HG03139 (cell line): ENCODE results near the gene CDH4.

ENCODE experiments used
- ATAC-seq: cut with Tn5 transposase; IDR thresholded peaks from one replicate; pipeline ENCODE4 v1.9.1; 2021; ENCODE audit not compliant: unreplicated experiment

Gene CDH4

GRCh38 chr20:61790116-61790827 is 538.2 kb downstream of the CDH4 start:
- no peak for ATAC-seq

- ATAC-seq, result no peak
Measured at GRCh38 chr20:61791995-61792394, 539.9 kb downstream of the CDH4 start.

- no peak for ATAC-seq
Measured at GRCh38 chr20:61795669-61796630, 543.9 kb downstream of the CDH4 start.

GRCh38 chr20:61796738-61797137 is 544.7 kb downstream of the CDH4 start:
- ATAC-seq, result no peak

- ATAC-seq, result no peak
Measured at GRCh38 chr20:61797200-61797599, 545.1 kb downstream of the CDH4 start.

- no peak for ATAC-seq
Measured at GRCh38 chr20:61797971-61798411, 545.9 kb downstream of the CDH4 start.

GRCh38 chr20:61798632-61799031 is 546.6 kb downstream of the CDH4 start:
- ATAC-seq, result no peak

- no peak for ATAC-seq
Measured at GRCh38 chr20:61799394-61799923, 547.4 kb downstream of the CDH4 start.

GRCh38 chr20:61799928-61800327 is 547.9 kb downstream of the CDH4 start:
- no peak for ATAC-seq

GRCh38 chr20:61800359-61801064 is 548.5 kb downstream of the CDH4 start:
- no peak for ATAC-seq

- ATAC-seq, result no peak
Measured at GRCh38 chr20:61801065-61801360, 549.0 kb downstream of the CDH4 start.

- ATAC-seq, result no peak
Measured at GRCh38 chr20:61801428-61801827, 549.4 kb downstream of the CDH4 start.

- ATAC-seq, result no peak
Measured at GRCh38 chr20:61801857-61802442, 549.9 kb downstream of the CDH4 start.

- no peak for ATAC-seq
Measured at GRCh38 chr20:61802721-61803311, 550.8 kb downstream of the CDH4 start.

- no peak for ATAC-seq
Measured at GRCh38 chr20:61803416-61803914, 551.4 kb downstream of the CDH4 start.

GRCh38 chr20:61803915-61804751 is 552.1 kb downstream of the CDH4 start:
- ATAC-seq, result no peak

- ATAC-seq, result no peak
Measured at GRCh38 chr20:61804752-61805295, 552.8 kb downstream of the CDH4 start.

GRCh38 chr20:61805365-61805764 is 553.3 kb downstream of the CDH4 start:
- ATAC-seq, result no peak

- no peak for ATAC-seq
Measured at GRCh38 chr20:61805781-61806180, 553.7 kb downstream of the CDH4 start.
